ENCODE data around the gene C9orf72.
"Not testable (repeated sequence)": the region's sequence is repeated elsewhere in the genome, so short reads cannot be mapped to it uniquely, and the experiment has no call there.

Gene C9orf72

GRCh38 chr9:27572918-27573633 lies at the start of gene C9orf72:
C9orf72 (minus strand) TSS chr9:27573481; CDS start chr9:27567120, 6,361 bp downstream.
- no peak for TF ChIP-seq CTCF (IDR thresholded peaks at IDR 0.05; ENCODE audit: borderline replicate concordance, insufficient read depth, low read depth, low read length)
- H3K4me3 ChIP-seq (ENCODE audit: low read depth, low read length) = peak within 1 kb of the TSS; percentile 67

- no peak for TF ChIP-seq CTCF (IDR thresholded peaks at IDR 0.05; ENCODE audit: borderline replicate concordance, insufficient read depth, low read depth, low read length)
- H3K4me3 ChIP-seq (ENCODE audit: low read depth, low read length) = no peak overlapping the region
Measured at GRCh38 chr9:27622693-27623340, 49.5 kb upstream of the C9orf72 start.

GRCh38 chr9:27619743-27620142 lies 46.5 kb upstream of the C9orf72 start:
- H3K4me3 ChIP-seq (ENCODE audit: low read depth, low read length) = no peak overlapping the region
- TF ChIP-seq CTCF (IDR thresholded peaks at IDR 0.05; ENCODE audit: borderline replicate concordance, insufficient read depth, low read depth, low read length) = no peak

GRCh38 chr9:27618066-27618465 lies 44.8 kb upstream of the C9orf72 start:
- no peak overlapping the region for H3K4me3 ChIP-seq (ENCODE audit: low read depth, low read length)
- TF ChIP-seq CTCF (IDR thresholded peaks at IDR 0.05; ENCODE audit: borderline replicate concordance, insufficient read depth, low read depth, low read length) = no peak

- H3K4me3 ChIP-seq (ENCODE audit: low read depth, low read length) = no peak overlapping the region
- no peak for TF ChIP-seq CTCF (IDR thresholded peaks at IDR 0.05; ENCODE audit: borderline replicate concordance, insufficient read depth, low read depth, low read length)
Measured at GRCh38 chr9:27614551-27614950, 41.3 kb upstream of the C9orf72 start.

- H3K4me3 ChIP-seq (ENCODE audit: low read depth, low read length) = not testable (repeated sequence)
Measured at GRCh38 chr9:27612036-27612435, 38.8 kb upstream of the C9orf72 start.

- H3K4me3 ChIP-seq (ENCODE audit: low read depth, low read length) = no peak overlapping the region
- no peak for TF ChIP-seq CTCF (IDR thresholded peaks at IDR 0.05; ENCODE audit: borderline replicate concordance, insufficient read depth, low read depth, low read length)
Measured at GRCh38 chr9:27610622-27611021, 37.3 kb upstream of the C9orf72 start.
